GM19023 (cell line): Measurements from ENCODE around the gene CDH22.

Source experiments
- ATAC-seq: cut with Tn5 transposase; IDR thresholded peaks from one replicate; pipeline ENCODE4 v1.9.1; 2021; ENCODE audit warnings: mild to moderate bottlenecking, moderate library complexity; ENCODE audit not compliant: unreplicated experiment

CDH22 gene

GRCh38 chr20:46324379-46324778 is 16.1 kb upstream of the CDH22 start:
- no peak for ATAC-seq

GRCh38 chr20:46323557-46323956 is 15.3 kb upstream of the CDH22 start:
- no peak for ATAC-seq

DNA sequence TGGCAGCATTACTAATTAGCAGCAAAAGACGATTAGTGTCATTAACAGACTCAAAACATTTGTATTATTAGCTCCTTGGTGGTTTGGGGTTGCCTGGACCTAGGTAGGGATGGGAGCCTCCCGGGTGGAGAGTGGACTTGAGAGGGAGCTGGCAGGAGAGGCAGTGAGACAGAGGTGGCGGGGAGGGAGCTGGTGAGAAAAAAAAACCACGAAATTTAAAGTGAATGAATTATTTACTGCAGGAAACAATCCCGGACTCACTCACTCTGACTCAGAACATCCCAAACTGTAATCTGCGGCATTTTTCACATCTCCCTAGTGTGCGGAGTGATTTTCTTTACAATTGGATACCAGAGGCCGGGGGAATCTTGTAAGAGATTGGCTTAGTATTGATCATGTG is 14.3 kb upstream of the CDH22 start:
- no peak for ATAC-seq

DNA sequence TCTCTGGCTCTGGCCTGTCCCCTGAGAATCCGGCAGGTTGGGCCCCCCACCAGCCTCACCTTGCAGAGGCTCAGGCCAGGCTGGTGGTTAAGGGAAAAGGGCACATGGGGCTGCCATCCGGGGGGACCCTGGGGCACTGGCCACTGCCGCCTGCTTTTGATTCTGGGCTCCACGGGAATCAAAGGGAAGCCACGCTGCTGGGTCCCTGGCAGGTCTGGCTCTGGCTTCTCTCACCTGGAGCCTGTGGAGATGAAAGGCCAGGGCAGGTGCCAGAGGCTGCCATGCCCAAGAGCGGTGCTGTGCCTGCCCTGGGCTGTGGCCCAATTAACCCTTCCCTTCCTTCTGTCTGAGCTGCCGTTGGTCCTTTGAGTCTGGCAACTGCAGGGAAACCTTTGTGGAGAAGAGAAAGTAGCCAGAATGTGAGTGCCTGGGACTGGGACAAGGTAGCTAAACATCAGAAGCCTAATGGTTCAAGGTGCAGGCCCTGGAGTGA is 9.4 kb upstream of the CDH22 start:
- ATAC-seq = no peak

- ATAC-seq = no peak
These were observed 8.8 kb upstream of the CDH22 start for GRCh38 chr20:46316984-46317684.

DNA sequence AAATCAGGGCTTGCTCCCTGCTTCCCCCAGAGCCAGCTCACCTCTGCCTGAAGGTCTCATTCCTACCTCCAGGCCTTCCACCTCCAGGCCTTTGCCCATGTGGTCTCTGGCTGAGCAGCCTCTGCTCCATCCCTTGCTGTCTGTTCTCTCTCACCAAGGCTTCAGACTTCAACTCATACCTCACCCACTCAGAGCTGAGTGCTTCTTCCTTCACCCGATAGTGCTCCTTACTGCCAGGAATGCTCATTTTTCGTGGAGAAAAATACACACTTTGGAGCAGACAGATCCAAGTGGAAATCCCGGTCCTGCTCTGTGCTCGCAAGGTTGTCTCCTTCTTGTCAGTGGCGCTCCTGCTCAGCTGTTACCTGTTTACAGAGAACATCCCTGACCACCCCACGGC is 7.0 kb upstream of the CDH22 start:
- no peak for ATAC-seq

DNA sequence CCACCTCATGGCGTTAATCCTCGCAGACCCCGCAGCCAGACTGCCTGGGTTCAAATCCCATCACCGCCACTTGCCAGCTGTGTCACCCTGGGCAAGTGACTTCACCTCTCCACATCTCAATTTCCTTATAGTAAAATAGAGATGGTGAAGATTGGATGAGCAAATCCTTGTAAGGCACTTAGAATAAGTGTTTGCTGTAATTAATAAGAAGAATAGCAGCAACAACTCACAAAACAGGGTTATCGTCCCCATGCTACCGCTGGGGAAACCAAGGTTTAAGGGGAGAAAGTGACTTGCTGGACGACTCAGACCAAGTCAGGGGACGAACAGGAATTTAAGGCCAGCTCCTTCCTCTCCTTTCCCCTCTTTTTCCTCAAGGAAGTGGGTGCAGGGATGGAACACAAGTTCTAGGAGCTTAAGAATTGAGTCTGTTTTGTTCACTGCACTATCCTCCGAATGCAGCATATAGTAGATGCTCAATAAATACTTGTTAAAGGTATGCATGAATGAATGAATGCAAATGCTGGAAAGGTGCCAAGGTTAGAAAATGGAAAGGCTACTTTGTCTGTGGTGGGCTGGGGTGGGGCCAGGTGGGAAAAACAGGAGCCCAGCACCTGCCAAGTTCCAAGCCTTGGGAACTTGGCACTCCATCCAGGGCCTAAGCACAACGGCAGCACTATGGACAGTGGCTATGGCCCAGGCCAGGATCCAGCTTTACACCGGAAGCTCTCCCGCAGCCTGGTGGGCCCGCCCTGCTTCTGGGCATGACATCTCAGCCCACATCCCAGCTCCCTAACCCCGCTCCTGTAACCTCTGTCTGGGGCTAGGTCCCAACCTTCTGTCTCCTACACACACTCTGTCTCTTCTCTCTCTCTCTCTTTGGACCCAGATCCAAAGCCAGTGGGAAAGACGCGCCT is 4.9 kb upstream of the CDH22 start:
- no peak for ATAC-seq

DNA sequence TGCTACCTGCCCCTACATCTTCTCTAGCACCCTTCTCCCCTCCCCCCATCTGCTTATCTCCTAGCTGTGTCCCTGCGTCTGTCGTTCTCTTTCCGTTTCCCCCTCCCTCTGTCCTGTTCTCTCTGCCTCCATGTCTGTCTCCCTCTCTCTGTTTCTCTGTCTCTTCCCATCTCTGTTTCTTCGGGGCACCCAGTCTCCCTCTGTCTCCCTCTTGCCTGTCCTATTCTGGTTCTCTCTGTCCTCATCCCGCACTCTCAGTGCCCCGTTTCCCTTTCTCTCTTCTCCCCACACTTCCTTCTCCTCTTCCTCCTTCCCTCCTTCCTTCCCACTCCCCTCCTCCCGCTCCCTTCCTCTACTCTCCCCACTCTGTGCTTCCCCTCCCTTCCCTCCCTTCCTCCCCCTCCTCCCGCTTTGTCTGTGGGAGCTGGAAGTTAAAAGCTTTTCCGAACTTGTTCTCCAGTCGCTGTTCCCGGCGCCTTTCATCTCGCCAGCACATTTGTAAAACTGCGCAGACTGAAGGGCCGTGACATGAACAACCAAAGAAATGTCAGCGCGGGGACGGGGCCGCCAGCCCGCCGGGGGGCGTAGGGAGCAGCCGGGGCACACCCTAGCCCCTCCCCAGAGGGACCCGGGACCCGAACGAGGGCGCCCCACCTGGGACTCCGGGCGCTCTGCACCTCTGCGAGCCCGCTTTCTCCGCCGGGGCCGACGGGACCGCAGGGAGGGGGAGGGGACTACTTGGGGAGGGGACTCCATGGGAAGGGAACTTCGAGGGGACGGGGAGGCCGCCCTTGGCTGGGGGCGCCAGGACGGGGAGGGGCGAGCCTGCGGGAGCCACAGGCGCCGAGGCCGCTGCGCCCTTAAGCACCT is 4.0 kb upstream of the CDH22 start:
- no peak for ATAC-seq

DNA sequence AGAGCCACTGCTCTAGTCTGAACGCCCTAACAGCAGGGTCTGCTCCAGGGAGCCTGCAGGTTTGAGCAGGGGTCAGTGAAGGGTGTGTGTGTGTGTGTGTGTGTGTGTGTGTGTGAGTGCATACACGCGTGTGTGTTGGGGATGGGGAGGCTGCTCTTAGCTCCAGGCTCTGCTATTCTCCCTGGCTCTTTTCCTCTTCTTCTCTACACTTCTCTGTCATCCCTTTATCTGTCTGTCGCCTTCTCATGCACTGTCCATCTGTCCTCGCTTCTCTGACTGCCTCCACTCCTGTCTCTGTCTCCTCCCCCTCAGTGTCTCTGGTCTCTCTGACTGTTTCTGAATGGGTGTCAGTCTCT is 3.4 kb upstream of the CDH22 start:
- ATAC-seq = no peak

DNA sequence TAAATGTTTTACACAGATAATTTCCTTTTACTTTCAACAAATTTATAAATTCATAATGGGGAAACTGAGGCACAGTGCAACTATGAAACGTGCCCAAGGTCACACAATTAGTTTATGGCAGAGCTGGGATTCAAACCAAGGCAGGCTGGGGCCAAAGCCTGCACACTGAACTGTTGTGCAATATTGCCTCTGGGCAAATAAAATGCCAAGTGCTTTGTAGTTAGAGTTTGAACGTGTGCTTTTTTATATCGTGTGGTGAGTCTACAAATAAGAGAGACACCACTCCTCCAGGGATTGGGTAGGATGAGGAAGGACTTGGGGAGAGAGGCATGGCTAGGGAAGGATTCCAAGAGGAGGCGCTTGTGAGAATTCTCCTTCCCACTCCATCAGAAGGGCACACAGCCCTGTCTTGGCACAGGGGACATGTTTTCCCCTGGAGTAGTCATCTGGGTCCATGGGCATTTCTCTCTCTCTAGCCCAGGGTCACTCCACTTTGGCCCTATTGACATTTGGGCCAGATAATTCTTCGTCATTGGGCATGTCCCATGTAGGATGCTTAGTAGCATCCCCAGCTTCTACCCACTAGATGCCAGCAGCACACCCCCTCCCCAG is 2.8 kb upstream of the CDH22 start:
- no peak for ATAC-seq

GRCh38 chr20:46309945-46310344 is 1.6 kb upstream of the CDH22 start:
- ATAC-seq = no peak

DNA sequence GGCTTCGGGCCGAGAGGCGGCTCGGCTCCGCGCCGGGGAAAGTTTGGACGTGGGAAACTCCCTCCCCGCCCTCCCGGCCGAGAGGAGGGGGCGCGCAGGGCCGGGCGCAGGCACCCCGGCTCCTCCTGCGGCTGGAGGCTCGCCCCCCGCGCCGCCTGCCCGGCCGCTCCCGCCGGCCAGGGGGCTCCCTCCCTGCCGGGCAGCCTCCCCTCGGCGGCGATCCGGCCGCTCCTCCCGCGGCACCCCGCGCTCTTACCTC is 370 bp downstream of the CDH22 start:
- ATAC-seq = peak; percentile 17

- ATAC-seq = peak; percentile 69
These were observed 929 bp downstream of the CDH22 start for GRCh38 chr20:46307139-46307998.

GRCh38 chr20:46306743-46307138 is 1.6 kb downstream of the CDH22 start:
- ATAC-seq = no peak

DNA sequence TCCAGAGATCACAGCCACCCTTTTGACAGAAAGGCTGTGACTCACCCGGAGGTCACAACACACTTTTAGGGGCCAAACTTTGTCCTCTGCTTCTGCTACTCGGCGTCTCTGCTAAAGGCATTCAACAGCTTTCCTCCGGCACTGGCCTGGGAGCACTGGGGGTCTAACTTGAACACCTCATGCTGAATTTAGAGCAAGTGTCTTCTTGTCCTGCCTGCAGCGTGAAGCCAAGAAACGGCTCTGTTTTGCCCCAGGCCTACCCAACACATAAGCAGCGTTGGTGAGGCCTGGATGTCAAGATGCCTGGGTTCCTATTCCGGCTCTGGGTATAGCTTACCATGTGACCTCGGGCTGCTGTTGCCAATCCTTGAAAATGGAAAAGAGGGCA is 2.3 kb downstream of the CDH22 start:
- no peak for ATAC-seq

DNA sequence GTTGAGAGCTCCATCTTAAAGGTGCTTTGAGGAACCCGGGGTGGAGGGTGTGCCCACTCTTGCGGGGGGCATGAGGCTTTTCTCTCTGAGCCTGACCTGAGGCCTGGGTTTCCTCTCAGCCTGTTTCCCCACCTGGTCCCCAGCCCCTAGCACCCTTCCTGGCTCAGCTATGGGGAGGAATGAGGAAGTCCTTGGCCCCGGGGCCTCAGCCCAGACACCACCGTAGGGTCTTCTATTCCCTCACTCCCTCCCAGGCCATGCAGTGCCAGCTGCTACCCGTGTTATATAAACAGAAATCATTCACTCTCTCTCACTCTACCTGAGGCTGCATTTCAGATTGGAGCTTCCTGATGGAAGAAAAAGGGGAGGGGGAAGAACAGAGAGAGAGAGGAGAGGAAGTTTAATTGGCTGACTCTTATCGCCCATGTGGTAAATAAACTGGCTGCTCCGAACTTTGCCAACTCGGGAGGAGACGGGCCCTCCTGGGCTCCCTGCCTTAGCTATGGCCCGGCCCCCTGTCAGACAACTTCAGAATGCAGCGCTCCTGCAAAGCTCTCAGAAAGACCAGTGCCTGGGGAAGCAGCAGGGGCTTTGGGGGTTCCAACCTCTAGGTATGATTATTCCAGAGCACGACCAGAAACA is 2.8 kb downstream of the CDH22 start:
- ATAC-seq = no peak

- ATAC-seq = no peak
These were observed 3.4 kb downstream of the CDH22 start for GRCh38 chr20:46304852-46305251.

- ATAC-seq = no peak
These were observed 3.9 kb downstream of the CDH22 start for GRCh38 chr20:46304361-46304760.

DNA sequence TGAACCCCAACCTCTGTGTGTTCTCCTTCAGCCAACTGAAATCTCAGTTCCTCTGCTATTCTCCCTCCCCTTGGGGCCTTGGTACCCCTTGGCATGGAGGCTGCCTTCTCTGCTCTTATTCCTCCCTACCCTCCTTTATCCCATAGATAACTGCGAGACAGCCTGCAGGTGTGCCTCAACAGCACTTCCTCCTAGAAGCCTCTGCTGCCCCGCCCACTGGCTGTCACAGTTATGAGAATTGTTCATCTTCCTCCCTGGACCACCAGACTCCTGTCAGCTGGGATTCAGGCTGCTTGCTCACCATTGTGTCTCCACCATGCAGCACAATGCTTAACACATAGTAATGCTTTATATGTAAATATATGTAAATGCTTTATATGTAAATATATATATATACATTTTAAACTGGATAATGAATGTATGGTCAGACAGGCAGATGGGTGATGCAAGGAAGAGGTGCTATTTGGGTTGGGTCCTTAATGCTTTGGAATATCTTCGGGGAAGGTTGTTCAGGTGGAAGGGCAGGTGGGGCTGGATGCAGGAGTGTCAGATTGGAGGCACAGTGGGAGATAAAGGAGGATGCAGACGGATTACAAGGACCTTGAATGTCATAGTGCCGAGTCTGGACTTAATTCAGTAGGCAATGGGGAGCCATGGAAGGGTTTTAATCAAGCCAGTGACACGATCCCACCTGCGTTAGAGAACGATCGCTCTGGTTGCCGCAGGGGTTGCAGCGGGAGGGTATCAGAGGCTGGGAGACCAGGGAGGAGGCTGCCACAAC is 4.9 kb downstream of the CDH22 start:
- ATAC-seq = no peak
